Right renal pelvis (tissue), 4 donors: ENCODE measurements around the gene ITFG1. TPM values are rescaled to one million over a fixed set of nuclear protein-coding genes. Genes with fewer than 3 reads are reported as not detected.

ENCODE experiments used
- DNase-seq, 4 donors: peaks; one replicate each; pipeline ENCODE4 v3.0.0-alpha.2; 2013; ENCODE audit warnings: low read depth in 4 of 4, low spot score in 3 of 4, missing footprints in 1 of 4
- polyA plus RNA-seq, 4 donors: library from polyadenylated mRNA; unstranded; fragments of 120-200 nt; gene quantifications; one replicate each; pipeline ENCODE4 v1.2.1, GENCODE V29; 2013; ENCODE audit not compliant: insufficient read length in 4 of 4

The ITFG1 gene
- polyA plus RNA-seq, 4 donors = 109 to 145 (median 129) TPM

DNA sequence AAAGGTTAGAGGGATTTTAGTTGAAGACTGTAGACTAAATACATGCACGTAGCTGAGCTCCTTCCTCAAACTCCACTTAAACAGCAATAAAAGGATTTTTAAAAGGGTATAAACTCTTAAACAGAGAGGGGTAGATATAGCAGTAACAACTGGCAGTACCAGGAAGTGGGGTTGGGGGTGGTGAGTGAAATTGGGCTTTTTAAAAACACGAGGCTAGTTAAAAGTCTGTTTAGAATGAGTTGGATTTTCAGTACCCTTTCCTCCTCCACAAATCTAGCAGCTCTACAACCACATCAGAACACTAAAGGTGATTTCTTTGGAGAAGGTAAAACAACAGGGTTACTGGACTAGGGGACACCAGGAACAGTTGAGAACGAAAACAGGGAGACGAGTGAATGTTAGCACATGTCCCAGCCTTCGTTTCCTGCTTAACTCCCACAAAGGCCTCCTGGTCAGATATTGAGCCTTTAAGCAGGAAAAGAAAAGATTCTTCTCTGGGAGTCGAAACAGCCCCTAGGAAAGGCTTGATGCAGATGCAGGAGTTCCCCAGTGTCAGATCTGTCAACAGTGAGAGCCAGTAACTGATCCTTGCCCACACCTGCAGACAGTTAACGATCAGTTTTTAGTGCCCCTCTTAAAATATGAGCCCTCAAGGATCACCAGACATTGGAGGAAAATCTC, 331.0 kb downstream of the ITFG1 start:
- no peak for DNase-seq

DNA sequence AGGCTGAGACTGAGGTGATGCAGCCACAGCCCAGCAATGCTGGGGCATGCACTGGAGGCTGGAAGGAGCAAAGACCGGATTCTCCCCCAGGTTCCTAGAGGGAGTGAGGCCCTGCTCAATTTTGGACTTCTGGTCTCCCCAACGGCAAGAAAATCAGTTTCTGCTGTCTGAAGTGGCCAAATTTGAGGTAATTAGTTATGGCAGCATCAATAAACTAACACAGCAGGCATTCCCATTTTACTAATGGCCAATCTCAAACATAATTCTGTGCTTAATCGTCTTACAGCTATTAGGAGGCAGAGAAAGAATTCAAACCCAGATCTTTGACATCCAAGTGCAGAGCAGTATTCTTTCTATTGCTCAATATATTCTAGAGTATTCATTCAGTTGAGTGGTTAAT, 333.3 kb downstream of the ITFG1 start:
- no peak for DNase-seq

DNA sequence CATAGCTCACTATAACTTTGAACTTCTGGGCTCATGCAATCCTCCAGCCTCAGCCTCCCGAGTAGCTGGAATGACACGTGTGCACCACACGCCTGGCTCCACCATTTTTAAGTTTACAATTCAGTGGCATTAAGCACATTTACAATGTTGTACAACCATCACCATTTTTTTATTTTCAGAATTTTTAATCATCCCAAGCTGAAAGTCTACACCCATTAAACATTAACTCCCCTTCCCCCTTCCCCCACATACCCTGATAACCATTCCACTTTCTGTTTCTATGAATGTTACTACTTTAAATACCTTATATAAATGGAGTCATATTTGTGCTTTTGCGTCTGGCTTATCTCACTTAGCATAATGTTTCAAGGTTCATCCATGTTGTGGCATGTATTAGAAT, 335.1 kb downstream of the ITFG1 start:
- DNase-seq = no peak

DNA sequence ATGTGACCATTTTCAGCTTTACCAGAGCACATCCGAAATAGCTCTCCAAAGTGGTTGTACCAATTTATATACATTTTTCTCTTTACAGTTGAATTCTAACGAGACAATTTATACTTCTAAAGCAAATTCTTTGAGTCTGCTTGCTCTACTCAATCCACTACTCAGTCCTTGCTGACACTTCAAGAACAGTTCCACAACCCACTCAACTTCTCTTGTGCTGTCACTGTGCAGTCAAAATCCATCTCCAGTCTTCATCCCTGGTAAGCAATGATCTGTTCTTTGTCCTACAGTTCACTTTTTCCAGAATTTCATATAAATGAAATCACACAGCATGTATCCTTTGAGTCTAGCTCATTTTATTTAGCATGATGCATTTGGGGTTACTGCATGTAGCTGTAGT, 347.7 kb downstream of the ITFG1 start:
- no peak for DNase-seq

DNA sequence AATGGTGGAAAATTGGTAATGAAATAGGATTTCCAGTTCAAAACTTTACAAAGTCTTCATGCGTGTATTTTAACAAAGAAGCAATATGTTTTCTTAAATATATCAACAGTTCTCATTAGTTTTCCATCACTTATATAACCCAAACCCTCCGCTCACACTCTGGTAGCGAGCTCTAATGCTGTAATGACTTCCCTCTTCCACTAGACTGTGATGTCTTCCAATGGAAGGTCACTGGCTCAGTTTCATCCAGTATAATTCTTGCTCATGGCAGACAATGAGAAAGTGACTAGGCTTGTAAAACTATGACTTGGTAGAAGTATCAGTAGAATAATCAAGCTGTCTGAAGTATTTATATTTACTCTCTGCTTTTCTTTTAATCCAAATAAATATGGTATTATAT, 349.9 kb downstream of the ITFG1 start:
- no peak for DNase-seq

DNA sequence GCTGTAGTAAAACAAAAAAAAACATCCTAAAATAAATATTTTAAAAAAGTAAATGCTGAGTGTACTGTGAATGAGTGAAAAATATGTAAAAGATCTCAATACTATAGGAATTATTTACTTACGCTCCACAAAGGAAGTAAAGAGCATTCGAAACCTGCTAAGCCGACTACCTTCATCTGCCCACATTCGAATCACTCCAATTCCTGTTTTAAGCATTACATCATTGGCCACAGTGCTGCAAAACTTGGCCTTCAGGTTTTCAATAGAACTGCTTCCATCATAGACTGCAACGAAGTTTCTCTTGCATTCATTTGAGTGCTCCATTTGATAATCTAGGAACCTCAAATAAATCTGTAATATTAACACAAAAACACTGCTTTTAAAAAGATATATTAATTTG, 351.5 kb downstream of the ITFG1 start:
- DNase-seq = no peak

Other genes starting within 250 kb of the ITFG1 start
- gene PHKB, start 268 bp upstream of the ITFG1 start, polyA plus RNA-seq = 10 to 100 TPM; 66.9 to 91.6 (median 79.5) TPM